GM10266 (cell line): ENCODE data around the gene SAP25.

Experiments used
- DNase-seq: peaks from one replicate; pipeline ENCODE4 v3.0.0; 2012; ENCODE audit errors: extremely low spot score
- TF ChIP-seq, protein P1 (sequence below): IDR thresholded peaks from 2 replicates; pipeline ENCODE4 v1.5.1; 2012; ENCODE audit warnings: mild to moderate bottlenecking, low read depth; ENCODE audit not compliant: control insufficient read depth, insufficient read depth; ENCODE audit errors: missing control alignments

SAP25 gene

DNA sequence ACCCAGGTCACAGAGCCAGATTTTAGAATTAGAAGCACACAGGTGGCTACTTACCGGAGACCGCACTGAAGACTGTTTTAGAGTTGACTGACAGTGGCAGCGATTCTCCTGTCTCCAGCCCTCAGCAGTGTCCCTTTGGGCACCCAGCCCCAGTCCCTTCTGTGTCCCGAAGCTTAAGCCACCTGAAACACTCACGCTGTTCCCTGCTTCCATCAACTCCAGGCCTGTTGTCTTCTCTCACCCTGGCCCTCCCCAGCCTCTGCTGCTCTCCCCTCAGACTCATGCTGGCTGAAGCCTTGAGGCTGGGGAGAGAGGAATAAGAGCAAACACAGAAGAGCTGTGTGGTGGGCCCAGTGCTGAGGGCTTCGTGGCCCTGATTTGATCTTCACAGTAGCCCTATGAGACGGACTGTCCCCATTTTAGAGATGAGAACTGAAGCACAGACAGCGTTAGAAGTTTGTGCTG, 10.6 kb downstream of the SAP25 start:
- TF ChIP-seq, protein P1, sequence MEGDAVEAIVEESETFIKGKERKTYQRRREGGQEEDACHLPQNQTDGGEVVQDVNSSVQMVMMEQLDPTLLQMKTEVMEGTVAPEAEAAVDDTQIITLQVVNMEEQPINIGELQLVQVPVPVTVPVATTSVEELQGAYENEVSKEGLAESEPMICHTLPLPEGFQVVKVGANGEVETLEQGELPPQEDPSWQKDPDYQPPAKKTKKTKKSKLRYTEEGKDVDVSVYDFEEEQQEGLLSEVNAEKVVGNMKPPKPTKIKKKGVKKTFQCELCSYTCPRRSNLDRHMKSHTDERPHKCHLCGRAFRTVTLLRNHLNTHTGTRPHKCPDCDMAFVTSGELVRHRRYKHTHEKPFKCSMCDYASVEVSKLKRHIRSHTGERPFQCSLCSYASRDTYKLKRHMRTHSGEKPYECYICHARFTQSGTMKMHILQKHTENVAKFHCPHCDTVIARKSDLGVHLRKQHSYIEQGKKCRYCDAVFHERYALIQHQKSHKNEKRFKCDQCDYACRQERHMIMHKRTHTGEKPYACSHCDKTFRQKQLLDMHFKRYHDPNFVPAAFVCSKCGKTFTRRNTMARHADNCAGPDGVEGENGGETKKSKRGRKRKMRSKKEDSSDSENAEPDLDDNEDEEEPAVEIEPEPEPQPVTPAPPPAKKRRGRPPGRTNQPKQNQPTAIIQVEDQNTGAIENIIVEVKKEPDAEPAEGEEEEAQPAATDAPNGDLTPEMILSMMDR = no peak
- DNase-seq = no peak

DNA sequence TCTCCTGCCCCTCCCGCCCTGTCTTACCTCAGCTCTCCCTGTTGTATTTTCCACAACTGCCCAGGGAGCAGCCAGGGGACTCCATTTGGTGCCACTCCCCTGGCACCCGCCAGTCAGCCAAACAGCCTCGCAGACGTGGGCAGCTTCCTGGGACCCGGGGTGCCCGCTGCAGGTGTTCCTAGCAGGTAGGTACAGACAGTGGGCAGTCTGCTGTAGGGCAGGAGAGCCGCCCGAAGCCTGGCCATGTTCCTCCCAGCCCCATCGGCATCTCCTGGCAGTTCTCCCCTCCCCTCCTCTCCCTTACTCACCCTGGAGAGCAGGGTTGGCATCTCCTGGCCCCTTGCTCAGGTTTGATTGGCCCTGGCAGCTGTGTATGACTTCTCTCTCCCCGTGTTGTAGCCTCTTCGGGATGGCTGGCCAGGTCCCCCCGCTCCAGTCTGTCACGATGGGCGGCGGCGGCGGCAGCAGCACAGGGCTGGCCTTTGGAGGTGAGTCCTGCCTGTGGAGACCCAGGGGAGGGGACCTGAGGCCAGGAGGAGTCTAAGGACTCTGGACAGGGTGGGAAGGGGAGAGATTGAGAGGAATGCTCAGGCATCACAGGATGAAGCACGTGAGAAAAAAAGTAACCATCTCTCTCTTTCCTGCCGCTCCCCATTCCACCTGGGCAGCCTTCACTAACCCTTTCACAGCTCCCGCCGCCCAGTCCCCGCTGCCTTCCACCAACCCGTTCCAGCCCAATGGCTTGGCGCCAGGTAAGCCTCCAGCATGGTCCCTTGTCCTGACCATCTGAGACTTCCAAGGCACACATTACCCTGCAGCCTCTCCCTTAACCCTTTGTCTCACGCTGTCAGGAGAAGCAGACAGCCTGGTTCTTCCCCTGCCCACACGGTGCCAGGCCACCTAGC, 11.3 kb downstream of the SAP25 start:
- TF ChIP-seq, protein P1 = no peak
- DNase-seq = no peak

DNA sequence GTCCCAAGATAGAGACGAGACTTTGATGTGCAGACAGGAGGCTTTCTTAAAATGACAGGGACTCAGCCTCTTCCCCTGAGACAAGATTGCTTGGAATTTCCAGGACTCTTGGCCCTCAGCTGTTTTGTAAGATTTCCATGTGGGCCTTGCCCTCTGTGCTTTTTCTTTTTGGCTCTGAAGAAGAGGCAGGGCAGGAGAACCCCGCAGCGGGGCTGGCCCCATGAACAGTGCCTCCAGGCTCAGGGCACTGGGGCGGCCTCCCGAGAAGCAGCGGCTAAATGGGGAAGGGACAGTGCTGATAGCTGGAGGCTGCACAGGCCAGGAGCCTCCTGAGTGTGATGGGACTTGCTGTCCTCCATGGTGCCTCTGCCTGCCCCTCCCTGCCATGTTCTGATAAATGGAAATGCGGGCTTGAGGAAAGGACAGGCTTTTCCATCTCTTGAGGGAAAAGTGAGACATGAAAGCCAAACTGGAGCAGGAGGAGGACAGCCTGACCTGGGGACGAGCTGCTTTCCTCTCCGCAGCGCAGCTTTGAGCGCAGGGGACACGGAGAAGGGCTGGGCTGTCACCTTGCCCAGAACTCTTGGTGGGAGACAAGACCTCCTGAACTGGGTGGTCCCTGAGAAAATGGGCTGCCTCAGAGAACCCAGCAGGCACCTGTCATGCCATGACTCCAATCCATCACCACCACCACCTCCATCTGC, 12.1 kb downstream of the SAP25 start:
- no peak for DNase-seq
- TF ChIP-seq, protein P1 = no peak

DNA sequence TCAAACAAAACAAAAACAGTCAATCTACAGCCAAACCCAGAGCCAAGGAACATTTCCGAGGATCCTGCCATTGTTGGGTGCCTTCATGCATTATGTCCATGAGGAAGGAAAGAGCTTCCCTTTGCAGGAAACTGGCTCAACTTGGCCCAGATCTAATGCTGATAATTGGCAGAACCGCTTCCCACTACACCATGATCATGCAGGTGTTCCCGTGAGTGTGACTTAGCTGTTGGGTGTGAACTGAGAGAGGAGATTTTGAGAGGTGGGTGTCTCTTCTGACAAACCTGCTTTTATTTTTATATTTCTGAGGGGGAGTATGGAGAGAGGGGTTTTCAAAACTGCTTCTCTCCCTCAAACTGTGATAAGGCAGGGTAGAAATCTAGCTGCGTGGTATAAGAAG, 14.6 kb downstream of the SAP25 start:
- no peak for DNase-seq
- TF ChIP-seq, protein P1 = no peak

DNA sequence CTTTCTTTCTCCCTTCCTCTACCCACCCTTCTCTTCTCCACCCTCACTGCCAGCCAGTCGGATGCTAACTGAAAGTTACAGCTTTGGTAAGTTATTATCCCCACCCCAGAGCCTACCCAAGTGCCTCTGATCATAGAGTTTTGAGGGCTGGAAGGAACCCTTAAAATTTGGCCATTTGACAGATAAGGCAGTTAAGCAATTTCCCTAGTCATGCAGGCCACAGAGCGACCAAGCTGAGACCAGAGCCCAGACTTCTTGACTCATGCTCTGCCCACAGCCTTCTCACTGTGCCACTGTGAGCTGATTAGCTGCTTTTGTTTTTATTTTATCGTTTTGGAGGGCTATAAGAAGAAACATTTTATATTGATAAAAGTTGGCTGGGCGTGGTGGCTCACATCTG, 17.2 kb downstream of the SAP25 start:
- DNase-seq = no peak
- TF ChIP-seq, protein P1 = no peak

DNA sequence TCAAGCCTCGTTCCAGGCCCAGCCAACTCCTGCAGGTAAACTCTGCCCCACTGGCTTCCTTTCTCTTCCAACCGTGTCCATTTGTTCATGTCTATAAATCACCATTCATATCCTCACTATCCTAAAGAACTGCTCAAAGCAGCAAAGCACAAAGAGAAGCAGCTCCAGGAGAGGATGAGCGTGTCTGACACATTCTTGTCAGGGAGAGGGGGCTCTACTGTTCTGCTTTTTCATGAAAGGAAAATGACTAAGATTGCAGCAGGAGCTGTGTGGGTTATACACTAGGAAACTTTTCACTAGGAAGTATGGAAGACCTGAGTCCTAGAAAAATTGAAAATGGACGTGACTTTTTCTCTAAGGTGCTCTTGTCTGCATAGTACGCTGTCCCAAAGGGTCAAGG, 18.0 kb downstream of the SAP25 start:
- TF ChIP-seq, protein P1 = no peak
- DNase-seq = no peak

DNA sequence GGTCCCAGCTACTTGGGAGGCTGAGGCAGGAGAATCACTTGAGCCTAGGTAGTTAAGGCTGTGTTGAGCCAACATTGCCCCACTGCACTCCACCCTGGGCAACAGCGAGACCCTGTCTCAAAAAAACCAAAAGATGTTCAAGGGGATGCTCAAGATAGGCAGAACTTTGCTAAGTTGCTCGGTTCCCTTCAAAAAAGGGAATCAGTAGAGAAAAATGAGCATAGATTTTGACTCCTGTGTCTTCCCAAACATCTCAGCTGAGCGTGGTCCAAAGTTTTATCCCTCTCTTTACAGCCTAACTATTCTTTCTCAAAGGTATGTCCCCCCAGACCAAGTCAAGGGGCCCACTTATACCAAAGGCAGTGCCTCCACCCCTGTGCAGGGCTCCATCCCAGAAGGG, 20.7 kb downstream of the SAP25 start:
- TF ChIP-seq, protein P1 = no peak

More for the DNA sequence above, 20.7 kb downstream of the SAP25 start:
- no peak for DNase-seq
